ENCODE results near the gene SLC39A11.
"Not testable (repeated sequence)": the region's sequence is repeated elsewhere in the genome, so short reads cannot be mapped to it uniquely, and the experiment has no call there.

SLC39A11 gene

DNA sequence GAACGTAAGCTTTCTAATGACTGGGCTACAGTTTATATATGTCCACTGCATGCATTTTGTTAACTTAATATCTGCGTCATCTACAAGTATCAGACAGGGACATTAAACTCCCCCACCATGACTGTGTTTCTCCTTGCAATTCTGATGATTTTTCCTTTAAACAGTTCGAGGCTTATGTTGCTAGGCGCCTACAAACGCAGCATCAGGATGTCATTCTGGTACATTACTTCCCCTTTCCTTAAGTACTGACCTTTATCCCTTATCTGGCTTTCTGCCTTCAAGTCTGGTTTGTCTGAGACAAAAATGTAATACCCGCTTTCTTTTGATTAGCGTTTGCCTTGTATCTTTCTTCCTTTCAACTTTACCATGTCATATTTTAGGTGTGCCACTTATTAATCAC lies 362.4 kb downstream of the SLC39A11 start:
- DNase-seq: no peak

GRCh38 chr17:72726936-72727335 lies 365.6 kb downstream of the SLC39A11 start:
- DNase-seq: peak; percentile 30

GRCh38 chr17:72725433-72726068 lies 366.9 kb downstream of the SLC39A11 start:
- peak; percentile 45 for DNase-seq

- no peak for DNase-seq
Observed at GRCh38 chr17:72724267-72724666, 368.2 kb downstream of the SLC39A11 start.

GRCh38 chr17:72723711-72724110 lies 368.8 kb downstream of the SLC39A11 start:
- no peak for DNase-seq

- DNase-seq: no peak
Observed at GRCh38 chr17:72720494-72720825, 372.0 kb downstream of the SLC39A11 start.

DNA sequence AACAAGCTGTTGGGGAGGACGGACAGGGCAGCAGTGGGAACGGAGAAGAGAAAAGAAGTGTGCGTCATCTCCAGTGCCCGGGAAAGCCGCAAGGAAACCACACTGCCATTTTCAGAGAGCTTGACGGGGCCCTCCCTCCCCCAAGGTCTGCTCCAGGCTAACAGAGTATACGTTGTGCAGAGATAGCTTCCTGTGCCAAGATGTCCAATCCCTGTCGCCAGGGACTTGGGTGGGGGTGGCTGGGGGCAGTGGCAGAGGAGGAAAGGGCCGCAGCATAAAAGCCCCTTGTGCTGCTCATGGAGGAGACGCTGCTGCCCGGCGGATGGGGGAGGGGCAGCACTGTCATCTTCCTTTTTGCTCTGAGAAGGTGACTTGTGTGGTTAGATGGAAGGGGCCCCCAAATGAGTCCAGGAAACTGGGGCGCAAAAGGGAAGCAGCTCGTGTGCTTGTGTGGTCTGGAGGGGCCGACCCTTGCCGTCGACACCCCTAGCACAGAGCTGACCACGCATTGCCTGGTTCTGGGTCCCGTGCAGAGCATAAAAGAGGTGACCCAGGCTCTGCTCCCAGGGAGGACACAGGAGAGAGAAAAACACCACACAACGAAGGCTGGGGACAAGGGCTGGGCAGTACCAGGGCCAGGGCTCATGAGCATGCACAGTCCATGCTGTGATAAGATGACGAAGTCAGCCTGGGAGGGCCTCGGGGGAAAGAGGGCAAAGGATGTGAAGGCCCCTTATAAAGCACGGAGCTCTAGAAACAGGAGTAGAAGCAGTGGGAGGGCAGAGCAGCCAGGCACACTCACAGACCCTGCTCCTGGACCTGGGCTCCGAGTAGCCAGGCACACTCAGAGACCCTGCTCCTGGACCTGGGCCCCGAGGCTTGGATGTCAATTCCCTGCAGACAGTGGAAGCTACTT lies 372.7 kb downstream of the SLC39A11 start:
- DNase-seq: peak; percentile 45

DNA sequence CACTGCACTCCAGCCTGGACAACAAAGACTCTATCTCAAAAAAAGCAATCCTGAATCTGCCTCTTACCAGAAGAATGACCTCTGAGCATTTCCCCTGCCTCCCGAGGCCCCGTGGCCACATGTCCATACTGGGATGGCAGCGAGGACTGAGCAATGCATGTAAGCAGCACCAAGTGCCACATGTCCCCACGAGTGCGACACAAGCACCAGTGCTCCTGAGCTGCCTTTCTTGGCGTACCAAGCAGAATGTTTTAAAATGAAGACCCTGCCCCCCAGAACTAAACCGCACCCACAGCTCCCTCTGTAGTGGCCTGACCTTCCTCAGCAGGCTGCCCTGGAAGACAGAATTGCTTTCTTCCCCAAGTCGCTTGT lies 373.3 kb downstream of the SLC39A11 start:
- no peak for DNase-seq

- no peak for DNase-seq
Observed at GRCh38 chr17:72717676-72718075, 374.8 kb downstream of the SLC39A11 start.

DNA sequence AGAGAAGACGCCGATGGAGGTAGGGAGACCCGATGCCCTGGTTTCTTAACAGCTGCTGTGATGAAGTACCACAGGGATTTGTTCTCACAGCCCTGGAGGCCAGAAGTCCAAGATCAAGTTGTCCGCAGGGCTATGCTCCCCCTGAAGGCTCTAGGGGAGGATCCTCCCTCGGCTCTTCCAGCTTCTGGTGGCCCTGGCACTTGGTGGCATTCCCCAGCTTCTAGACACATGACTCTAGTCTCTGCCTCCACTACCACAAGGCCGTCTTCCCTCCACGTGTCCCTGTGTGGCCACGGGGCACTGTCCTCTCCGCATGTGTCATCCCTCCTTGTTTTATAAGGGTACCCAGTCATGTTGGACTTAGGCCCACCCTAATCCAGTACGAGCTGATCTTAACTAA lies 375.2 kb downstream of the SLC39A11 start:
- DNase-seq: no peak

DNA sequence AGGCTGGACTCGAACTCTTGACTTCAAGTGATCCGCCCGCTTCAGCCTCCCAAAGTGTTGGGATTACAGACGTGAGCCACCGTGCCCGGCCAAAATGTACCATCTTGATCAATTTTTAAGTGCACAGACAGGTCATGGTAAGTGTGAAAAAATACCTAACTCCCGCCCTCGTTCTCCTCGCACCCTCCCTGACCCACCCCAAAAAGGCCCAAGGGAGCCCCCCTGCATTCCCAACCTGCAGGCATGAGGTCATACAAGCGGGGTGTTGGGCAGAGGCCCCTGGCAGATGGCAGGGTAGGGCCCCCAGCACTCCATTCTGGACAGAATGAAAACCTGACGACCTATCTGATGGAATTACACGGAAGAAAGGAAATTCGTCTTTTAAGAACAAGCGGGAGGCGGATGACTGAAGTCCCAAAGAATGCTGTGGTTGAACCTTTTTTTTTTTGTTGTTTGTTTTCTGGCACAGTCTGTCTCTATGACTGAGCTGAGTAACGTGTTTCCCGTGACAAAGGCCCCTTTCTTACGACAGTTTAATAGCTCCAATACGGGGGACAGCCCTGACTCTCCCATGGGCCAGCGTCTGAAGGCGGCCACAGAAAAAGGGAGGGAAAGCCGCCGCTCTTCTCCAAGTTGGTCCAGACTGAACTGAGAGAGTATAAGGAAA lies 376.4 kb downstream of the SLC39A11 start:
- DNase-seq: no peak

- DNase-seq: no peak
Observed at GRCh38 chr17:72714357-72714966, 378.0 kb downstream of the SLC39A11 start.

DNA sequence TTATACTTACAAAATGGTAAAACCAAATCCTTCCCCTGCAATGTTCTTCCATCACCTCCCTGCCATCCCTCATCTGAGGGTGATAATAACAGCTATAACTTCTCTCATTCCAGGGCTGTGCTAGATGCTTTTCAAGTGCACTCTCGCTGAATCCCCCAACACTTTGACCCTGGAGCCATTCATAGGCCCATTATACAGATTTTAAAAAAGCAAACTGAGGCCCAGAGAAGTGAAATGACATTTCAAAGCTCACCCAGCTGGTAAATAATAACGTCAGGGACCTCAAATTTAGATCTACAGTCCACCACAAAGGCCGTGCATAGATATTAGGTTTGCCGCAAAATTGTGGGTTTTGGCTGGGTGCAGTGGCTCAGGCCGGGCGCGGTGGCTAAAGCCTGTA lies 378.8 kb downstream of the SLC39A11 start:
- DNase-seq: no peak

GRCh38 chr17:72711521-72712310 lies 380.8 kb downstream of the SLC39A11 start:
- DNase-seq: no peak

DNA sequence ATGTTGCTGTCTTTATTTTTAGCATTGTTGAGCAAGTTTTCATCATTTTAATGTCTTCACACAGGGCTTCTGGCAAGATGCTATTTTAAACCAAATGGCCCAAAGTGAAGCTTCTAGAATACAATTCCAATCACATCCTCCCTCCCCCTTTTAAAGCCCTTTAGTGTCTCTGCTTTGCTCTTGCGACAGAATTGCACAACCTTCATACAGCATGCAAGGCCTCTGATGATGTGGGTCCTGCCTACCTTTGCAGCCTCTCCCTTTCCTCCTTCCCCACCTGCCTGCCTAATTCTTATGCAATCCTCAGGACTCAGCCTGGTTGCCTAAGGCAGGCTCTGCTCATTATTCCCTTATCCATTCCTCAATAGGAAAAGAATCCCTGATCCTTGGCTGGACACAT lies 381.7 kb downstream of the SLC39A11 start:
- DNase-seq: no peak

DNA sequence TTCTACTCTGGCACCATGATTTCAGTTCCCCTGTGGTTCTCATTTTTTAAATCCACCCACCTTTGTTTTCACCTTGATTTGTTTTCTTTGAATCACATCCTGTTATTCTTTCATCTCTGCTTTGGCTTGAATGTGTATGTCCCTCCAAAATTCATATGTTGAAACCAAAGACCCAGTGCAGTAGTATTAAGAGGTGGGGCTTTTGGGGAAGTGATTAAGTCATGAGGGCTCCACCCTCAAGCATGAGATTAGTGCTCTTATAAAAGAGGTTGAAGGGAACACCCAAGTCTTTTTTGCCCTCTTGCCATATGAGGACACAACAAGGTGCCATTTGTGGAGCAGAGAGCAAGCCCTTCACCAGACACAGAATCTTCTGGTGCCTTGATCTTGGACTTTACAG lies 382.3 kb downstream of the SLC39A11 start:
- DNase-seq: no peak

DNA sequence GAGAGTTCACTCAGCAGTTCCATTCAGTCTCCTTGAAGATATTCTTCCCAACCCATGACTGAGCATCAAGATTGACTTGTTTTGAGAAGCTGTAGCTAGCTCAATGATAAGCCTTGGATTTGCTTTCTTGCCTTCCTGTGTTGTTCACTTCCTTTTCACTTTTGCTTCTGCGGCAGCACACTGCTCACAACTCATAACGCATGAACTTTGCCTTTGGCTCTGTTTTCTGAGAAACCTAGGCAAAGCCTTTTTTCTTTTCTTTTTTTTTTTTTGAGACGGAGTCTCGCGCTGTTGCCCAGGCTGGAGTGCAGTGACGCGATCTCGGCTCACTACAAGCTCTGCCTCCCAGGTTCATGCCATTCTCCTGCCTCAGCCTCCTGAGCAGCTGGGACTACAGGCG lies 383.8 kb downstream of the SLC39A11 start:
- DNase-seq: not testable (repeated sequence)

DNA sequence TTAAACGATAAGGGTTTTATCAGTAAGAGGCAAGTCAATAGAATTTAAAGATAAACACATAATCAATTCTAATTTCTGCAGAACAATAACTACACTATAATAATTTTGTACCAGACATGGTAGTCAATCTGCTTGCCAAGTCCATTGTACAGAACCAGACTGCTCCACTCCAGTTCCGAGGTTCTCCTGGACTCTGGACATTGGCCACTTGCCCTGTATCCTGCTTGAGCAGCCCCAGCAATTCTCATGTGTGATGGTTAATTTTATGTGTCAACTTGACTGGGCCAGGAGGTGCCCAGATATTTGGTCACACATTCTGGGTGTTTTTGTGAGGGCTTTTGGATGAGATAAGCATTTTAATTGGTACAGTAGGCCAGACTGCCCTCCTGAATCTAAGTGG lies 384.6 kb downstream of the SLC39A11 start:
- DNase-seq: no peak

GRCh38 chr17:72706396-72706981 lies 386.0 kb downstream of the SLC39A11 start:
- no peak for DNase-seq

- DNase-seq: no peak
Observed at GRCh38 chr17:72705905-72706395, 386.5 kb downstream of the SLC39A11 start.

DNA sequence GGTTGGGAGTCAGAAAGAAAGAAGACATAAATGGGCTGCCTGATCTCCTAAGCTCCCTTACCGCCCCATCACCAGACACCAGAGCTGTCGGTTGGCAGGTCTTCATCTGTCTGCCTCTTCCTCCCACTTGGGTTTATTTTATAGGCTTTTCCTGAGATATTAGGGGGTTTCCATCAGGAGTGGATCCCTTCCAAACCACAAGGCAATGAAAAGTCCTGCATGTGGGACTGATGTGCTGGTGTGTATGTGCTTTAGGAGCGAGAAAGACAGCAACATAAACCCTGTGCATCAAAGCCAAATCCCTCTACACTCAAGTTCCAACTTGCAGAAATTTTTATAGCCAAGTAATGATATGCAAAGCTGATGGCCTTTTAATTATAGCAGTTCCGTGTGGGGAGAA lies 389.5 kb downstream of the SLC39A11 start:
- no peak for DNase-seq

- no peak for DNase-seq
Observed at GRCh38 chr17:72702136-72702735, 390.3 kb downstream of the SLC39A11 start.

Measured in stimulated activated CD4-positive, alpha-beta T cell treated with anti-CD3 and anti-CD28 coated beads, Interleukin-4, amount 100 ng/mL, for 24 hours (primary cell).